Right atrium auricular region (tissue), 2 donors: ENCODE measurements around the gene TSPAN4. TPM values are rescaled to one million over a fixed set of nuclear protein-coding genes. Genes with fewer than 3 reads are reported as not detected.
A peak's percentile ranks its signal among the peaks of the same experiment; 100 is the strongest.

Experiments used
- DNase-seq: peaks from one replicate; pipeline ENCODE4 v3.0.0-alpha.2; 2019; ENCODE audit warnings: low spot score
- H3K27ac ChIP-seq, 2 donors: fragments of 200-600 bp; sonication (generic); 1 replicate in 1 of 2; 2 replicates in 1 of 2; pipeline ENCODE4 v1.5.1; 2016 to 2019
- H3K27me3 ChIP-seq, 2 donors: fragments of 200-600 bp; sonication (generic); one replicate each; pipeline versions ENCODE4 v1.5.1 to v1.6.0; 2017 to 2019
- H3K36me3 ChIP-seq: fragments of 200-600 bp; sonication (generic); one replicate; pipeline ENCODE4 v1.5.1; 2016
- H3K4me1 ChIP-seq, 2 donors: fragments of 200-600 bp; sonication (generic); one replicate each; pipeline versions ENCODE4 v1.5.1 to v1.6.0; 2017 to 2019
- H3K4me3 ChIP-seq, 2 donors: fragments of 200-600 bp; sonication (generic); 1 replicate in 1 of 2; 2 replicates in 1 of 2; pipeline ENCODE4 v1.5.1; 2017 to 2019; ENCODE audit warnings: mild to moderate bottlenecking in 1 of 2, moderate library complexity in 1 of 2
- H3K9me3 ChIP-seq, 2 donors: fragments of 200-600 bp; sonication (generic); one replicate each; pipeline ENCODE4 v1.5.1; 2019
- CTCF ChIP-seq, 2 donors: fragments of 200-600 bp; sonication (generic); IDR thresholded peaks; one replicate each; pipeline ENCODE4 v1.5.1; 2019; ENCODE audit warnings: antibody characterized with exemption in 2 of 2
- total RNA-seq, 2 donors: library from RNA; depleted of rRNA; stranded (reverse); fragments of >200 nt; gene quantifications; one replicate each; pipeline ENCODE4 v1.1.0, GENCODE V29; 2016

Gene TSPAN4
- total RNA-seq, 2 donors from 2014 or later, result 37.2 to 81.0 TPM

GRCh38 chr11:815675-816432, 26.8 kb upstream of the TSPAN4 start:
- Histone ChIP-seq H3K4me1 (peaks cover 0 to 28% of the 10 kb centered on the region in 2 donors), H3K27ac (no peak overlapping the region), H3K4me3 (no peak overlapping the region), H3K36me3 (peaks cover 30% of the 10 kb centered on the region), H3K27me3 (no peaks in the 10 kb centered on the region), H3K9me3 (no peaks in the 10 kb centered on the region)
- DNase-seq, result no peak
- TF ChIP-seq CTCF (IDR thresholded peaks at IDR 0.05), result no peak

GRCh38 chr11:816433-816779, 26.2 kb upstream of the TSPAN4 start:
- TF ChIP-seq CTCF (IDR thresholded peaks at IDR 0.05), result no peak

GRCh38 chr11:818396-819128, 24.1 kb upstream of the TSPAN4 start, which contains the start of gene PNPLA2:
PNPLA2 (plus strand) TSS chr11:818914; CDS start chr11:819719, 805 bp downstream.
- peaks cover 25% of the 10 kb centered on the region for H3K36me3 ChIP-seq
- peak within 1 kb of the TSS; percentile 88 to 93 for H3K4me3 ChIP-seq
- H3K27me3 ChIP-seq, result no peaks in the 10 kb centered on the region
- no peak for TF ChIP-seq CTCF (IDR thresholded peaks at IDR 0.05)
- no peaks in the 10 kb centered on the region for H3K9me3 ChIP-seq
- H3K4me1 ChIP-seq, result peaks cover 0 to 33% of the 10 kb centered on the region in 2 donors
- no peak for DNase-seq
- H3K27ac ChIP-seq, result peak within 1 kb of the TSS; percentile 98

More at GRCh38 chr11:816433-816779, 26.2 kb upstream of the TSPAN4 start:
- H3K9me3 ChIP-seq, result no peaks in the 10 kb centered on the region
- peaks cover 26% of the 10 kb centered on the region for H3K36me3 ChIP-seq
- no peak overlapping the region for H3K4me3 ChIP-seq
- no peak for DNase-seq
- no peak overlapping the region for H3K27ac ChIP-seq
- no peaks in the 10 kb centered on the region for H3K27me3 ChIP-seq
- peaks cover 0 to 28% of the 10 kb centered on the region in 2 donors for H3K4me1 ChIP-seq

- Histone ChIP-seq H3K4me1 (peaks cover 0 to 33% of the 10 kb centered on the region in 2 donors), H3K4me3 (peak overlapping the region; percentile 88 to 93), H3K36me3 (peaks cover 28% of the 10 kb centered on the region), H3K9me3 (no peaks in the 10 kb centered on the region), H3K27me3 (no peaks in the 10 kb centered on the region), H3K27ac (peak overlapping the region; percentile 98)
- DNase-seq, result peak; percentile 91
- peak in 1 of 2 donors; percentile 28 for TF ChIP-seq CTCF (IDR thresholded peaks at IDR 0.05)
These were observed 23.3 kb upstream of the TSPAN4 start for GRCh38 chr11:819129-819931.

- H3K27ac ChIP-seq, result peak overlapping the region; percentile 98
- H3K27me3 ChIP-seq, result no peaks in the 10 kb centered on the region
- peaks cover 36% of the 10 kb centered on the region for H3K36me3 ChIP-seq
- no peaks in the 10 kb centered on the region for H3K9me3 ChIP-seq
- H3K4me3 ChIP-seq, result peak overlapping the region; percentile 88 to 93
- H3K4me1 ChIP-seq, result peaks cover 0 to 33% of the 10 kb centered on the region in 2 donors
- no peak for TF ChIP-seq CTCF (IDR thresholded peaks at IDR 0.05)
- DNase-seq, result peak; percentile 91
These were observed 22.6 kb upstream of the TSPAN4 start for GRCh38 chr11:819943-820649.
